GM10248 (cell line): ENCODE data around the gene DNAJC28.

ENCODE experiments used
- CTCF ChIA-PET: fragments of 300-600 bp; sonication (Branson Sonifier 250); formaldehyde crosslinking; extraction: SDS; loops from one replicate; lab custom pipeline; 2021; ENCODE audit warnings: antibody characterized with exemption; lab: Yijun Ruan, JAX
- POLR2A ChIA-PET: fragments of 350-650 bp; sonication (Branson Sonifier 250); formaldehyde crosslinking; extraction: SDS; loops from one replicate; lab custom pipeline; 2020; ENCODE audit warnings: antibody characterized with exemption; lab: Yijun Ruan, JAX
- DNase-seq: peaks from one replicate; pipeline ENCODE4 v3.0.0; 2012; ENCODE audit errors: extremely low spot score
- CTCF ChIP-seq: IDR thresholded peaks from 2 replicates; pipeline ENCODE4 v1.5.1; 2012; ENCODE audit warnings: mild to moderate bottlenecking, low read depth; ENCODE audit errors: extremely low read depth, missing control alignments, control extremely low read depth

The DNAJC28 gene

DNA sequence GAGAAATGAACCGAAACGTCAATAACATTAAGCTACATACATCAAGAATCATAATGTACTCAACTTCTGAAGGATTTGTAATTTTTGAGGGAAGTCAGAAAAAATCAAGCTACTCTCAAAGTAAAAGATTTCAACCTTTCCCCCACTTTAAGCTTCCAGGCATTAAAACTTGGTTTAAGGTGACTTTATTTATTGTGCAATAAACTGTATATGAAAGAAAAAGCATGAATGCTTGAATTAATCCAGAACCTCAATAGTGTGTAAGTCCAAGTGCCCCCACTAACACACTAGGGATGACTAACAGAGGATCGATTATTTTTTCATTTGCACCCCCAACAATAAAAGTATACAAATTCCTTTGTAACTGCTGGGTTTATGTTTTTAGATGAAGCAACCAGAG lies 39.5 kb upstream of the DNAJC28 start:
- POLR2A ChIA-PET: interaction anchor here (0.7 kb wide), 1 partner anchor 40 kb away, joined by 4 read pairs; no protein-coding TSS in a partner anchor
- CTCF ChIA-PET: interaction anchor here (1.0 kb wide), 1 partner anchor 169 kb away, joined by 4 read pairs; no protein-coding TSS in a partner anchor

DNA sequence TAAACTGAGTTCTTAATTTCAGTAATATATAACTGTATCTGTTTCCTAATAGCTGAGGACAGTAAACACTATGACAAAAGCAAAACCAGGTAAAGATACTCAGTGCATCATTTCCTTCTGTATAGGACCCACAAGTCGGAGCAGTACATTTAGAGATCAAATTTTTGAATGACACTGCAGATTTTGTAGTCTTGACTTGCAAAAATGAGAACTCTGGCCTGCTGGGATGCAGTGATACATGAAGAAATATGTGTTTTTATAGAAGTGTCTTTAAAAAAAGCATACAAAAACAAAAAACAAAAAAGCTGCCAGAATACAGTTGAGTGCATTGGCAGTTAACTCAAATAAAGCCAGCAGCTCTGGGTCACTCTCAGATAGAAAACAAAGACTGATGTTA lies 31.4 kb upstream of the DNAJC28 start:
- CTCF ChIA-PET: no interaction called here
- POLR2A ChIA-PET: no interaction called here
- TF ChIP-seq CTCF: no peak
- DNase-seq: no peak

More for the DNA sequence above, 39.5 kb upstream of the DNAJC28 start:
- TF ChIP-seq CTCF: no peak
- no peak for DNase-seq

GRCh38 chr21:33522297-33522952 lies 30.9 kb upstream of the DNAJC28 start:
- CTCF ChIA-PET: no interaction called here
- TF ChIP-seq CTCF: no peak
- no peak for DNase-seq
- POLR2A ChIA-PET: no interaction called here

GRCh38 chr21:33518899-33519298 lies 27.4 kb upstream of the DNAJC28 start:
- ChIA-PET CTCF (interaction anchor here (2.0 kb wide), 1 partner anchor 10 kb away, joined by 10 read pairs; no protein-coding TSS in a partner anchor), POLR2A (interaction anchor here (0.6 kb wide), 1 partner anchor 51 kb away, joined by 3 read pairs; no protein-coding TSS in a partner anchor)
- no peak for TF ChIP-seq CTCF
- DNase-seq: no peak

DNA sequence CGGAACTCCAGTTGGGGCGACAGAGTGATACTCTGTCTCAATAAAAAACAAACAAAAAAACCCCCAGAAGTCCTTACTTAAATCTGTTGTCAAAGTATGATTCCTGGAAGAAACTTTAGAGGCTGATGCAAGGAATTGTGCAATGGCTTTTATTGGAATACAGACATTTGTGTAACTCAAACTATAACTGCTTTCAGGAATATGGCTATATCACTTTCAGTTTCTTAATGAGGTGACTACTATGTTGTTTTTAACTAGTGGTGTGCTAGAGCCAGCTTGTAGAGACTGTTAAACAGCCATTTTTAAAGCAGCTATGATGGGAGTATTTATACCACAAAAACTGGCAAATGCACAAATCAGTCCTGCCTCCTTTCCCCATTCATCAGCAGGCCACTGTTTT lies 22.7 kb upstream of the DNAJC28 start:
- DNase-seq: no peak
- POLR2A ChIA-PET: no interaction called here
- TF ChIP-seq CTCF: no peak
- CTCF ChIA-PET: interaction anchor here (1.0 to 1.3 kb wide), 3 partner anchors 13 to 74 kb away, joined by 3 read pairs; partner anchors contain the start of gene DONSON

DNA sequence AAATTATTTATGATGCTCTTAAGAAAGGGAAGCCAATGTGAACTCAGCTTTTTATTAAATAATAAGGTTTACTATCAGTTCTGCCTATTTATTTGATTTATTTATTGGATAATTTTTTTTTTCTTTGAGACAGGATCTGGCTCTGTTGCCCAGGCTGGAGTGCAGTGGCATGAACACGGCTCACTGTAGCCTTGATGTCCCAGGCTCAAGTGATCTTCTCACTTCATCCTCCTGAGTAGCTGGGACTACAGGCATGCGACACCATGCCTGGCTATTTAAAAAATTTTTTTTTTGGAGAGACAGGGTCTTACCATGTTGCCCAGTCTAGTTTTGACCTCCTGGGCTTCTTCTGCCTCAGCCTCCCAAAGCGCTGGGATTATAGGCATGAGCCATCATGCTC lies 21.0 kb upstream of the DNAJC28 start:
- no peak for DNase-seq
- ChIA-PET POLR2A (interaction anchor here (0.6 to 0.9 kb wide), 2 partner anchors 44 to 181 kb away, joined by 3 to 5 read pairs; no protein-coding TSS in a partner anchor), CTCF (no interaction called here)
- no peak for TF ChIP-seq CTCF
